ENCODE data around the gene PAM. TPM values are rescaled to one million over a fixed set of nuclear protein-coding genes. Genes with fewer than 3 reads are reported as not detected.

PAM gene
- total and polyA plus RNA-seq, 12 donors, result 488 to 1,485 (median 1,074) TPM

- Histone ChIP-seq H3K27ac (peak overlapping the region in 8 of 10 donors; percentile 19 to 68 (median 42)), H3K4me3 (peak overlapping the region in 3 of 10 donors; percentile 5 to 20 (median 11)), H3K36me3 (no peaks in the 10 kb centered on the region), H3K4me1 (peaks cover 0 to 72% (median 63%) of the 10 kb centered on the region in 9 donors), H3K9me3 (no peaks in the 10 kb centered on the region), H3K27me3 (no peaks in the 10 kb centered on the region)
- no peak for TF ChIP-seq CTCF (IDR thresholded peaks at IDR 0.05)
- no peak for DNase-seq
- ATAC-seq, result peak in 3 of 8 donors; percentile 28 to 38 (median 33)
- intact Hi-C loops (cut with DNase I), result loop anchor here in 3 of 10 donors (5.0 to 10.0 kb wide), 3 partner anchors 177 to 353 kb away; no protein-coding TSS in a partner anchor
These were observed 7.0 kb downstream of the PAM start for GRCh38 chr5:102762095-102762534.

- Histone ChIP-seq H3K27ac (peak overlapping the region in 8 of 10 donors; percentile 19 to 68 (median 44)), H3K4me1 (peaks cover 0 to 72% (median 61%) of the 10 kb centered on the region in 9 donors), H3K9me3 (no peaks in the 10 kb centered on the region), H3K27me3 (no peaks in the 10 kb centered on the region), H3K36me3 (no peaks in the 10 kb centered on the region), H3K4me3 (peak overlapping the region in 2 of 10 donors; percentile 5 to 8)
- intact Hi-C loops (cut with DNase I), result loop anchor here in 3 of 10 donors (5.0 to 10.0 kb wide), 3 partner anchors 178 to 352 kb away; no protein-coding TSS in a partner anchor
- WGBS, 2 donors, result 54 to 57% methylated on average over 4 of the region's 4 CpGs
- no peak for TF ChIP-seq CTCF (IDR thresholded peaks at IDR 0.05)
- ATAC-seq, result peak in 3 of 8 donors; percentile 23 to 54 (median 54)
- DNase-seq, result no peak
These were observed 7.6 kb downstream of the PAM start for GRCh38 chr5:102762562-102763227.

GRCh38 chr5:102763734-102764133, 8.6 kb downstream of the PAM start:
- Histone ChIP-seq H3K9me3 (peaks cover 0 to under 1% (median 0%) of the 10 kb centered on the region in 11 donors), H3K4me1 (peaks cover 0 to 66% (median 52%) of the 10 kb centered on the region in 9 donors), H3K36me3 (no peaks in the 10 kb centered on the region), H3K4me3 (no peak overlapping the region), H3K27ac (peak overlapping the region in 6 of 10 donors; percentile 19 to 68 (median 45)), H3K27me3 (no peaks in the 10 kb centered on the region)
- TF ChIP-seq CTCF (IDR thresholded peaks at IDR 0.05), result no peak
- DNase-seq (no peak), ATAC-seq (no peak)
- intact Hi-C loops (cut with DNase I), result loop anchor here in 3 of 10 donors (5.0 to 10.0 kb wide), 3 partner anchors 179 to 351 kb away; no protein-coding TSS in a partner anchor
- 97% methylated on average over 5 of the region's 5 CpGs for WGBS, 2 donors

- 91 to 93% methylated on average over 7 of the region's 7 CpGs for WGBS, 2 donors
- ATAC-seq, result no peak
- Histone ChIP-seq H3K4me3 (no peak overlapping the region), H3K27ac (peak overlapping the region in 1 of 10 donors; percentile 31), H3K9me3 (peaks cover 0 to 7% (median 0%) of the 10 kb centered on the region in 11 donors), H3K4me1 (peaks cover 0 to 58% (median 44%) of the 10 kb centered on the region in 9 donors), H3K36me3 (no peaks in the 10 kb centered on the region), H3K27me3 (no peaks in the 10 kb centered on the region)
- intact Hi-C loops (cut with DNase I), result loop anchor here in 3 of 10 donors (5.0 to 10.0 kb wide), 3 partner anchors 180 to 350 kb away; no protein-coding TSS in a partner anchor
- DNase-seq, result no peak
- no peak for TF ChIP-seq CTCF (IDR thresholded peaks at IDR 0.05)
These were observed 9.4 kb downstream of the PAM start for GRCh38 chr5:102764381-102765004.

All from heart right ventricle (tissue), 16 donors.